Kidney tubule cell (primary cell): ENCODE data around the gene ERC1.
A peak's percentile ranks its signal among the peaks of the same experiment; 100 is the strongest.

Experiments
- DNase-seq: peaks from one replicate; pipeline ENCODE4 v3.0.0-alpha.2; 2018; ENCODE audit warnings: low spot score

ERC1 gene

GRCh38 chr12:1444142-1444516 lies 453.1 kb downstream of the ERC1 start:
- DNase-seq = no peak

GRCh38 chr12:1445807-1446206 lies 454.8 kb downstream of the ERC1 start:
- no peak for DNase-seq

- DNase-seq = no peak
Observed at GRCh38 chr12:1448336-1448735, 457.3 kb downstream of the ERC1 start.

- no peak for DNase-seq
Observed at GRCh38 chr12:1453810-1454209, 462.8 kb downstream of the ERC1 start.

- no peak for DNase-seq
Observed at GRCh38 chr12:1456885-1457284, 465.9 kb downstream of the ERC1 start.

GRCh38 chr12:1457901-1458300 lies 466.9 kb downstream of the ERC1 start:
- peak; percentile 89 for DNase-seq

GRCh38 chr12:1459339-1459738 lies 468.3 kb downstream of the ERC1 start:
- no peak for DNase-seq

GRCh38 chr12:1463073-1463905 lies 472.3 kb downstream of the ERC1 start:
- no peak for DNase-seq

GRCh38 chr12:1464925-1465324 lies 473.9 kb downstream of the ERC1 start:
- DNase-seq = no peak

- DNase-seq = no peak
Observed at GRCh38 chr12:1465990-1466389, 475.0 kb downstream of the ERC1 start.

GRCh38 chr12:1466481-1467154 lies 475.6 kb downstream of the ERC1 start:
- no peak for DNase-seq

GRCh38 chr12:1467710-1468109 lies 476.7 kb downstream of the ERC1 start:
- DNase-seq = no peak

GRCh38 chr12:1469070-1469469 lies 478.0 kb downstream of the ERC1 start:
- DNase-seq = no peak

GRCh38 chr12:1470051-1470450 lies 479.0 kb downstream of the ERC1 start:
- no peak for DNase-seq

- no peak for DNase-seq
Observed at GRCh38 chr12:1471224-1471623, 480.2 kb downstream of the ERC1 start.

GRCh38 chr12:1473418-1473817 lies 482.4 kb downstream of the ERC1 start:
- peak; percentile 27 for DNase-seq

GRCh38 chr12:1474041-1474573 lies 483.1 kb downstream of the ERC1 start:
- DNase-seq = peak; percentile 99

- peak; percentile 84 for DNase-seq
Observed at GRCh38 chr12:1474574-1475153, 483.6 kb downstream of the ERC1 start.

- no peak for DNase-seq
Observed at GRCh38 chr12:1479645-1480044, 488.6 kb downstream of the ERC1 start.

- no peak for DNase-seq
Observed at GRCh38 chr12:1481326-1481725, 490.3 kb downstream of the ERC1 start.

- no peak for DNase-seq
Observed at GRCh38 chr12:1481906-1482305, 490.9 kb downstream of the ERC1 start.

- DNase-seq = no peak
Observed at GRCh38 chr12:1488908-1489381, 497.9 kb downstream of the ERC1 start.
